ENCODE data around the gene MACROD2.

DNA sequence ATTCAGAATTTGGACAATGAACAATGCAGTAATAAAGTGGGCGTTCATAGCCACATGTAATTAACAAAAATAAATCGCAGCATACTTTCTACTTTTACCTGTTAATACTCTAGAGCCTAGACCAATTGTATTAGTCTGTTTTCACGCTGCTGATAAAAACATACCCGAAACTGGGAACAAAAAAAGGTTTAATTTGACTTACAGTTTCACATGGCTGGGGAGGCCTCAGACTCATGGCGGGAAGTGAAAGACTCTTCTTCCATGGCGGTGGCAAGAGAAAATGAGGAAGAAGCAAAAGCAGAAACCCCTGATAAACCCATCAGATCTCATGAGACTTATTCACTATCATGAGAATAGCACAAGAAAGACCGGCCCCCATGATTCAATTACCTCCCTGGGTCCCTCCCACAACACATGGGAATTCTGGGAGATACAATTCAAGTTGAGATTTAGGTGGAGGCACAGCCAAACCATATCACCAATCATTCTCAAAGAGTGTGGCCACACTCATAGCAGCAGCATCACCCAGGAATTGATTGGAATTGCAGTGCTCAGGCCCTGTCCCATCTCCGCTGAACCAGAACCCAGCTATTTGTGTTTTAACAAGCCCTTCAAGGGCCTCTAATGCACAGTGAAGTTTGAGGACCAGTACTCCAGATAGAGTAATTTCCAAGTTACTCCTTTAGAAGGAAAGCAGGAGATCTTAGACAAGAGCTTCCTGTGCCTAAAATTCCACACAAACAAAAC, 1927.9 kb downstream of the MACROD2 start:
- TF ChIP-seq FOSL2 (IDR thresholded peaks at IDR 0.05) (no peak), FOSL2 (CRISPR knock-in tag; IDR thresholded peaks at IDR 0.05) (no peak), POLR2A (IDR thresholded peaks at IDR 0.05; ENCODE audit: low read length) (no peak), ZC3H11A (IDR thresholded peaks at IDR 0.05) (no peak), SMC3 (IDR thresholded peaks at IDR 0.05) (no peak), TP53 (CRISPR knock-in tag; IDR thresholded peaks at IDR 0.05) (no peak), KDM5A (IDR thresholded peaks at IDR 0.05) (no peak), CHD4 (IDR thresholded peaks at IDR 0.05; ENCODE audit: borderline replicate concordance) (no peak), JUN (IDR thresholded peaks at IDR 0.05) (no peak)
- TF ChIP-seq, protein P1, sequence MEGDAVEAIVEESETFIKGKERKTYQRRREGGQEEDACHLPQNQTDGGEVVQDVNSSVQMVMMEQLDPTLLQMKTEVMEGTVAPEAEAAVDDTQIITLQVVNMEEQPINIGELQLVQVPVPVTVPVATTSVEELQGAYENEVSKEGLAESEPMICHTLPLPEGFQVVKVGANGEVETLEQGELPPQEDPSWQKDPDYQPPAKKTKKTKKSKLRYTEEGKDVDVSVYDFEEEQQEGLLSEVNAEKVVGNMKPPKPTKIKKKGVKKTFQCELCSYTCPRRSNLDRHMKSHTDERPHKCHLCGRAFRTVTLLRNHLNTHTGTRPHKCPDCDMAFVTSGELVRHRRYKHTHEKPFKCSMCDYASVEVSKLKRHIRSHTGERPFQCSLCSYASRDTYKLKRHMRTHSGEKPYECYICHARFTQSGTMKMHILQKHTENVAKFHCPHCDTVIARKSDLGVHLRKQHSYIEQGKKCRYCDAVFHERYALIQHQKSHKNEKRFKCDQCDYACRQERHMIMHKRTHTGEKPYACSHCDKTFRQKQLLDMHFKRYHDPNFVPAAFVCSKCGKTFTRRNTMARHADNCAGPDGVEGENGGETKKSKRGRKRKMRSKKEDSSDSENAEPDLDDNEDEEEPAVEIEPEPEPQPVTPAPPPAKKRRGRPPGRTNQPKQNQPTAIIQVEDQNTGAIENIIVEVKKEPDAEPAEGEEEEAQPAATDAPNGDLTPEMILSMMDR (IDR thresholded peaks at IDR 0.05), result no peak
- TF ChIP-seq, protein P2, sequence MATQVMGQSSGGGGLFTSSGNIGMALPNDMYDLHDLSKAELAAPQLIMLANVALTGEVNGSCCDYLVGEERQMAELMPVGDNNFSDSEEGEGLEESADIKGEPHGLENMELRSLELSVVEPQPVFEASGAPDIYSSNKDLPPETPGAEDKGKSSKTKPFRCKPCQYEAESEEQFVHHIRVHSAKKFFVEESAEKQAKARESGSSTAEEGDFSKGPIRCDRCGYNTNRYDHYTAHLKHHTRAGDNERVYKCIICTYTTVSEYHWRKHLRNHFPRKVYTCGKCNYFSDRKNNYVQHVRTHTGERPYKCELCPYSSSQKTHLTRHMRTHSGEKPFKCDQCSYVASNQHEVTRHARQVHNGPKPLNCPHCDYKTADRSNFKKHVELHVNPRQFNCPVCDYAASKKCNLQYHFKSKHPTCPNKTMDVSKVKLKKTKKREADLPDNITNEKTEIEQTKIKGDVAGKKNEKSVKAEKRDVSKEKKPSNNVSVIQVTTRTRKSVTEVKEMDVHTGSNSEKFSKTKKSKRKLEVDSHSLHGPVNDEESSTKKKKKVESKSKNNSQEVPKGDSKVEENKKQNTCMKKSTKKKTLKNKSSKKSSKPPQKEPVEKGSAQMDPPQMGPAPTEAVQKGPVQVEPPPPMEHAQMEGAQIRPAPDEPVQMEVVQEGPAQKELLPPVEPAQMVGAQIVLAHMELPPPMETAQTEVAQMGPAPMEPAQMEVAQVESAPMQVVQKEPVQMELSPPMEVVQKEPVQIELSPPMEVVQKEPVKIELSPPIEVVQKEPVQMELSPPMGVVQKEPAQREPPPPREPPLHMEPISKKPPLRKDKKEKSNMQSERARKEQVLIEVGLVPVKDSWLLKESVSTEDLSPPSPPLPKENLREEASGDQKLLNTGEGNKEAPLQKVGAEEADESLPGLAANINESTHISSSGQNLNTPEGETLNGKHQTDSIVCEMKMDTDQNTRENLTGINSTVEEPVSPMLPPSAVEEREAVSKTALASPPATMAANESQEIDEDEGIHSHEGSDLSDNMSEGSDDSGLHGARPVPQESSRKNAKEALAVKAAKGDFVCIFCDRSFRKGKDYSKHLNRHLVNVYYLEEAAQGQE (IDR thresholded peaks at IDR 0.05), result no peak

Data from A549 (cell line).